Activated CD8-positive, alpha-beta memory T cell treated with anti-CD3 and anti-CD28 coated beads, Interleukin-2, amount 50 U/mL, for 24 hours (primary cell): ENCODE data around the gene CDH4.

Experiments
- DNase-seq: peaks from one replicate; pipeline ENCODE4 v3.0.0-alpha.2; 2020; ENCODE audit errors: extremely low read depth

Gene CDH4

DNA sequence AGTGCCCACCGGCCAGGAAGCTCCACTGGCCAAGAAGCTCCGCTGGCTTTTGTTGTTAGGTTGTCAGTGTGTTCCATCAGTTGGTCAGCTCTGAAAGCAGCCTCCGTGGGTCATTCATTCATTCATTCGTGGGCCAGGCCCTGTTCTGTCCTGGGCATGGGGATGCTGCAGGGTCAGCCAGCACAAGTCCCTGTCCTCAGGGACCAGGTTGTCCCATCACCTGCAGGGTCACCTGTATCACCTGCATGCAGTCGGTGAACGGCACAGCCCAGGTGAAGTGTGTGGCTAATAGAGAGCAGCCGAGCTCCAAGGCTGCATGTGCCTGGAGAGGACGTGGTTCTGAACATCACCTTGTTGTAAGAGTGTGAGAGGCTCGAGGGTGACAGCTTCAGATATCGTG lies 403.5 kb downstream of the CDH4 start:
- no peak for DNase-seq

DNA sequence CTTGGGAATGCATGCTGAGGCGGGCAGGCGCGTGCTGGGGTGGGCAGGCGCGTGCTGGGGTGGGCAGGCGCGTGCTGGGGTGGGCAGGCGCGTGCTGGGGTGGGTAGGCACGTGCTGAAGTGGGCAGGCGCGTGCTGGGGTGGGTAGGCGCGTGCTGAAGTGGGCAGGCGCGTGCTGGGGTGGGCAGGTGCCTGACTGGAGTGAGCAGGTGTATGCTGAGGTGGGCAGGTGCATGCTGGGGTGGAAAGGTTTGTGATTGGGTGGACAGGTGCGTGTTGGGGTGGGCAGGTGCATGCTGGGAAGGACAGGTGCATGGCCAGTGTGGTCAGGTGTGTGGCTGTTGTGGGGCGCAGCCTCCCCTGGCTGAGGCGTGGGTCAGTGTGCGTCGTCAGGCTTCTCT lies 404.1 kb downstream of the CDH4 start:
- DNase-seq = no peak

DNA sequence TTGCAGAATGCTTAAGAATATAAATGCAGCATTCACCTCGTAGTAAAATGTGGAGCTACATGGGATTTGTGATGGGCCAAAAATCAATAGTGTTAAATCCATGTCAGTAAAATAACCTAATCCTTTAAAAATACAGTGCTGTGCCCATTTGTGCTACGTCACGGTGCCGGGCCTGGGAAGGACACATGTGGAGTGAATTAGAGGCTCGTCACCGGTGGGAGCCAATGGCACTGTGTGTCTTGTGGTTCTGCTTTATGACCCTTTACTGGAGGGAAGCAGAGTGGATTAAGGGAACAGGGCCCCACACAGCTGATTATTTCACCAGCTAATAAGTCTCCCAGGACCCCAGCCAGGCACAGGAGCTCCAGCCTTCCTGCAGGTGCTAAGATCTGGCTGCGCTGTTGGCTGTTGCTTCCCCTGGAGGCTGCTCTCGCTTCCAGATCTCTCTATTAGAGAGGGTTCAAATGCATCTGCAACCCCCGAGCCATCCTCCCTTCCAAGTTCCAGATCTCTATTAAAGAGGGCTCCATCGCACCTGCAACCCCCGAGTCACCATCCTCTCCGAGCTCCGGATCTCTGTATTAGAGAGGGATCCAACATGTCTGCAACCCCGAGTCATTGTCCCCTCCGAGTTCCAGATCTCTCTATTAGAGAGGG lies 405.8 kb downstream of the CDH4 start:
- DNase-seq = no peak

DNA sequence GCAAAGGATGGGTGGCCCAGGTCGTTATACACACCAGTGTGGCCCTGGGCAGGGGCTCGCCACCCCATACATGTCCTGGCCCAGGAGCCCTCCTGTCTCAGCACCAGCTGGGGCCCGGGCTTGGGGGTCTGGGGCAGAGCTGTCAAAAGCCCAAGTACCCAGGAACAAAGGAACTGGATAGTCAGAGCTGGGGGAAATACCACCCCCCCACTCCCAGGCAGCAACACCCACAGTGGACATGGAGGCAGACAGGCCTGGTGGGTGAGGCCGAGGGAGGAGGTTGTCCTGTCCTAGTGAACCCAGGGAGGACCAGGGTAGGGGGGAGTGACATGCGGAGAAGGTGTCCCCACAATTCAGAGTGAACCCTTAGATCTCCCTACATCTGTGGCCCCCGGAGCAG lies 406.5 kb downstream of the CDH4 start:
- no peak for DNase-seq

DNA sequence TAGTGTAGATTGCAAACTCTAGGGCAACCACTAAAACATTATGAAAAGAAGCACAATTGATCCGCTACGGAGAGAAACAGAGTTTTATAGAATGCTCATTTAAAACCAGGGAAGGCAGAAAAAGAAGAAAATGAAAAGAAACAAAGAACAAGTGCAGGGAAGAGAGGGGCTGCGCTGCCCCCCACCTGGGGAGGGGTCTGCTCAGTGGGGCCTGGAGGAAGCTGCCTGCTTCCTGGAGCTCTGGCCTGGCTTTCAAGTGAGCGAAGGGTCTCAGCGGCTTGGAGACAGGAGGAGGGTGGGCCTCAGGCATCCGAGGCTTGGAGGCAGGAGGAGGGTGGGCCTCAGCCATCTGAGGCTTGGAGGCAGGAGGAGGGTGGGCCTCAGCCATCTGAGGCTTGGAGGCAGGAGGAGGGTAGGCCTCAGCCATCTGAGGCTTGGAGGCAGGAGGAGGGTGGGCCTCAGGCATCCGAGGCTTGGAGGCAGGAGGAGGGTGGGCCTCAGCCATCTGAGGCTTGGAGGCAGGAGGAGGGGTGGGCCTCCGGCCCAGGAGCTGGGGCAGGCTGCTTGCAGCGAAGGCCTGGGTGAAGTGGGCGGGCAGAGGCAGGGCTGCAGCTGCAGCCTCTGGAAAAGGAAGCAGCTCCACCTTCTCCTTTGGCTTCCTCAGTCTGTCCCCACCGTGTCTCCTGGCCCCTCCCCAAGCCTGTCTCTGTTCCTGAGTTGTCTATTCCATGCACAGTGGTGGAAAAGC lies 407.4 kb downstream of the CDH4 start:
- DNase-seq = no peak

DNA sequence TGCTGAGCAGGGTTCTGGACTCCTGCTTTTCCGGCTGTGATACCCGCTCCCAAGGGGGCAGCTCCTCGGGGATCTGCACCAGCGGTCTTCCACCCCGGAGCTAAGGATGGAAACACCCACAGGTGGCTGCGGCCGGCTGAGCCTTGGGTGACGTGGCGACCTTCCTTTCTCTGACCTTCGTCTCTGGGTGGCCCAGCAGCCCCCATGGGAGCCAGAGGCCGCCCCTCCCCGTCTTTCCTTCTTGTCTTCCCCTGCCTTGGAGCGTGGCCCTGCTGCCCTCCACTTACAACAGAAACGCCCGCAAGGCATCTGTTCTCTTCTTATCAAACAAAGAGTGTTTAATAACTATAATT lies 407.9 kb downstream of the CDH4 start:
- no peak for DNase-seq

DNA sequence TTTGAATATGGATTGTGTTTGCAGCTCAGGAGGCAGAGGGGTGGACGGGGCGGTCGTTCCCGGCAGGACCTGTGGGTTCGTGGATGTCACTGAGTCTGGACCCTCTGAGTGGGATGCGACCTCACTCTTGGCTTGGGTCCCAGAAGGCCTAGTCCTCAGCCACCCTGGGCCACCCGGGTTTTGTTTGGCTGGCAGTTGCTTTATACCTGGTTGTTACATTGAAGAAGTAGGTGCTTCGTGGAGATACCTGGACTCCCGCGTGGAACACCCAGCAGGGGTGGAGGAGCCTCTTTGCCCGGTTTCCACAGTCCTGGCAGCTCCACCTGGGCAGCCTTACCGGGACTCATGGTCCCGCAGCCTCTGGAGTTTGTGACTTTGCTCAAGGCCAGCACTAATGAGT lies 408.5 kb downstream of the CDH4 start:
- no peak for DNase-seq

DNA sequence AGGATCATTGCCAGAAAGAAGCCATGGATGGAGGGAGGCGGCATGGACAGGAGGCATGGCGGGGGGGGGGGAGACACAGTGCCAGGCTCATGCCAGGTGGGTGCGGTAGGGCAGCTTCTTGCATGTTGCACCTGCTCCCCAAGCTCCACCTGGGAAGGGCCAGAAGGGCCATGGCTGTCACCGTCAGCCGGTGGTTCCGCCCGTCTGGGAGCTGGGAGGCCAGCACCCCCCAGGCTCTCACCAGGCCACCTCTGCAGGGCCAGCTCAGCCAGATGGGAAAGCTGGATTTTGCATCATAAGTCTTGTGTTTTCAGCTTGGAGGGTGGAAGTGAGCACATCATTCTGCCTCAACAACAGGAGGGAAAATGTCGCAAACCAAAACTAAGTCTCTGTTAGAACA lies 409.0 kb downstream of the CDH4 start:
- no peak for DNase-seq

DNA sequence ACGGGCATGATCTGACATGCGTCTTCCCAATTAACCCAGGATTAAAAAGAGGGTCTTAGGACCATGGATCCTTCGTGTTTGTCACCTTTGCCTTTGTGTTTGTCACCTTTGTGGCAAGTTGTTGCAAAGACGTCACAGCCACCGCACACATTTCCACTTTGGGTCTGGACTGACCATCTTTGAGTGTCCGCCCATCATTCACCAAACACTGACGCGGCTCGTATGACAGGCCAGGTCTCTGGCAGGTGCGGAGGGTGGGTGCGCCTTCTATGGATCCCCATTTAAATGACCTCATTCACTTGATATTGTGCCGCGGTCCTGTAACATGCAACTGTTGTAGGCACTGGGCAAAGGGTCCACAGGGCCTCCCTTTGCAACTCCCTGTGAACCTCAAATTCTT lies 409.5 kb downstream of the CDH4 start:
- no peak for DNase-seq

DNA sequence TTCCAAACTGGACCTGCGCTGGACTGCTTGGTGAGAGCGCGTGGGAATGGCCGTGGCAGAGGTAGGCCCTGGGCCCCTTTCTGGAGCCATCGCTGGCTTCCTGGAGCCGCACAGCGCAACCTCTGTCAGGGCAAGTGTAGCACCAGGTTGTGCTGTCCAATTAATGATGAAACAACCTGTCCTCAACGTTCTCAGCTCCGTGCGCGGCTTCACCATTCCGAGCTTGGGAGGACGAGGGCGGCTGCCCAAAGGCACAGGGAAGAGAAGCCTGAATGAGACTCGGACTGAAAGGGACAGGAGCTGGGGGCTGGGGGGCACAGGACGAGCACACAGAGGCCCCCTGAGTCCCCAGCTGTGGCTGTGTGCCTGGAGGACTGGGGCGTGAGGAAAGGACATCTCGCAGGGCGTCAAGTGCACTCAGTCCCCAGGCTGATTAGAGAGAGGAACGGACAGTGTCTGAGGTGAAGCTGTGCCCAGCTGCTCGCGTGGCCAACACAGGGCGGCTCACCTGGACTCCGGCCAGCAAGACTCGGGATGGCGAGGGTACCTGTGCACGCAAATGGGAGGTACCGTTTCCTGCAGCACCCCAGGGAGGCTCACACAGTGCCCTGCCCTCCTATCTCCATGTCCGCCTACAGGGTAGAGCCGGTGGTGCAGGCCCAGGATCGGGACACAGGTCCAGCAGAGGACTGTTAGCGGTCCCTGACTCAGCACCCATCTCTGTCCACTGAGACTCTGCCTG lies 410.3 kb downstream of the CDH4 start:
- DNase-seq = no peak

DNA sequence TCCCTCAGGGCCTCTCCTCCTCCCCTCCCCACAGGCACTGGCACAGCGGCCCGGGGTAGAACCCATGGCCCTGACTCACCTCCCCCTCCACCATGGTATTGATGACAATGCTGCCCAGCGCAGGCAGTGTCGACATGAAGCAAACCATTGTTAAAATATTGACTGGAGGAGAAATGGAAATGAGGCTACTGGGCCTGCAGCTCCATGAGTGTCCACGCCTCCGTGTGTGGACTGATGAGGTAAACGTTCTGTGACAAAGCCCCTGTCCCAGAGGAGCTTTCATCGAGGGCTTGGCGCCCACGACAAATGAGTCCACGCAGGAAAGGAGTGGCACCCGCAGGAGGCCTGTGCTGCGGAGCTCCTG lies 410.9 kb downstream of the CDH4 start:
- DNase-seq = no peak

DNA sequence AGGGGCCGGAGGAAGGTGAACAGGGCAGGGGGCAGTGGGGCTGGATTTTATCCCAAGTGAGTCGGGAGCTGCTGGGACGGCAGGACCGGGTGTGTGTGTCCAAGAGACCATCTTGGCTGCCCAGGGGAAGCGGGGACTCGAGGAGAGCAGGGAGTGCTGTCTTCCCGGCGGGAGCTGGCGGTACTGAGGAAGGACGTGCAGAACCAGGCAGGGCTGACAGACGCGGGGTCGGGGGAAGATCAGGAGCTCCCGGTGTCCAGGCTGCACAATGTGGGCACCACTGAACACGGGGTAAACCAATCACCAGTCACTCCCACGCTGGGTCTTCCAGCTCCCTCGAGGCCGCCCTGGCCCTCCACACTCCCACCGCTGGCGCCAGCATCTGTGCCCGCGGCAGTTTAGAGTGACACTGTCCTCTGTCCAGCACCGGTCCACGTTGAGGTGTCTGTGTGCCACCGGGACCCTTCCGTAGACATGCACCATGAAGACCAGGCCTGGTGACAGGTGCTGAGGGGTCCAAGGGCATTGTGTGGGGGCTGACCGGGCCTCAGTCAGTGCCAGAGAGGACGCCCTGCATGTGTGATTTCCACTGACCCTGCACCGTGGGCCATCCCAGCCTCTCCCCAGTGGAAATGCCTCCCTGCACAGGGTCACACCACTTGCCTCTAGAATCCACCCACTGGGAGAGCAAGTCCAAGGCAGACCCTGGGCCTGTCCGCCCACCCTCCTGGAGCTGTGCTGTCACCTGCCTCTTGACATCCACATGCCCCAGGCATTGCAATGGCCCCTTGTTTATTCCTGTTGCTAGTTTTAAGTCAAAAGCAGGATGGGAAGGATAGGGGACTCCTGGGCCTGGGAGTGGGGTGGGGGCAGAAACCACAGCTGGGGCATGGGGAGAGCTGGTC lies 411.7 kb downstream of the CDH4 start:
- DNase-seq = no peak

DNA sequence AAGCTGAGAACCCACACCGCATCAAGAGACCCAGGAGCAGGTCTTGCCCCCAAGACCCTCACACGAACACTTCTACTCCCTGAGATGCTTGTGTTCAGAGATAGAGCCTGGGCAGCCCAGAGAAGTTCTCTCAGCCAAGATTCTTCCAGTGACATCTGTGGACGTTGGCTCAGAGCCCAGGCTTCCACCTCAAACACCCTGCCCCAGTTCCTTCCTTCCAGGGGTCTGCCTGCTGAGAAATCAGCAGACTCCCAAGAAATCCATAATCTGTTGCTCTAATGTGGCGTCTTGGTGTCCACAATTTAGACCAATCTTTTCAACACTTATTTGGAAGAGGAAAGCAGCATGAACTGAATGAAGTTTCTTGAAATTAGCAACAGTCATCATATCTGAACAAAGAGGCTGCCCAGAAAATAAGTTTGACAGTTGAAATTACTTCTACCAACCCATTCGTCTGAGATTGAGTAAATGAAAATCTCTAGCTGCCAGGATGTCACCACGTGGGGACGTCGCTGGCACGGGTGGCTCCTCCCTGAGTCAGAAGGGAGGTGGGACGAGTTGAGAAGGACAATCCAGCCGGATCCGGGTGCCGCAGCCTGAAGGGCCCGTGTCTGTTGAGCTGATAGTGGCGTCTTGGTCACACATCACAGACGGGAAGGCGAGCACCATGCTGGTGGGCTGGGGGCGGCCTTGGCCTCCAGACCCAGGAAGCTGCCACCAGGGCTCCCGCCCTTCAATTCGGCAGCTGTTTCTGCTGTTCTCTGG lies 412.7 kb downstream of the CDH4 start:
- no peak for DNase-seq

DNA sequence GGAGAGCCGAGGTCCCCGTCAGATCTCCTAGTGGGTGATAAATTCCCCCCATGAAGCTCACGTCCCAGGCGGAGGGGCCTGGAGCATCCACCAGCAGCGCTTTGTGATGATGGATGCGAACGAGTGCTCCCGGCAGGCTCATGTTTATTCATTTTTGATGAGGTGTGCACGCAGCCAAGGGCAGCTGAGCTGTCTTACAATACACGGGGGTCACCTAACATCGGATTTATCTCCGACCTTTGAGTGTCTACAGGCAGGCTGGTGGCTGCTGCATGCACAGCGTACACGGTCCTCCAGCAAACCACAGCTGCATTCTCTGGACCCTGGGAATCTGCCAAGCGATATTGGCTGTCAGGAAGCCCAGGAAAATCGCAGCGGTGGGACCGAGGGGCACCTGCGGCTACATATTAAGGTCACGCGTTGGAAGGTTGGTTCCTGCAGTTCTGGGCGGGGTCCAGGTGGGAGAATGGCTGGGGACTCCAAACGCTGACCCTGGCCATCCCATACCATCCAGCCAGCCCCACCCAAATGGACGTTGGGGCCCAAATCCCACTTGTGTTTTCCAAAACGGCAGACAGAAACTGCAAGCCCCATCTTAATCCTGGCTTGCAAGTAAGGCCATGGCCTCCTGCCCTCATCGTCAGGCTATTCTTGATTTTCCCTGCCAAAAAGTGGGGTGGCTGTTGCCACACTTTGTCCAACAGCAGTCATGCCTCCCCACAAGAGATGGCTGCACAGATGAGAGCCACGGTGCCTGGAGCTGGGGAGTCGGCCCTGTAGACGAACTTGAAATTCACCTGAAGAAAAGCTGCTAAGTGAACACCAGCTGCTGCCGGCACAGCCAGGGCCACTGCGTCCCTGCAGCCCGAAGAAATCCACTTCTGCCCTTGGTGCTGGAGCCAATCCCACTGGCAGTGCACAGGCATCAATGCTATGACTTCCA lies 413.7 kb downstream of the CDH4 start:
- DNase-seq = no peak

DNA sequence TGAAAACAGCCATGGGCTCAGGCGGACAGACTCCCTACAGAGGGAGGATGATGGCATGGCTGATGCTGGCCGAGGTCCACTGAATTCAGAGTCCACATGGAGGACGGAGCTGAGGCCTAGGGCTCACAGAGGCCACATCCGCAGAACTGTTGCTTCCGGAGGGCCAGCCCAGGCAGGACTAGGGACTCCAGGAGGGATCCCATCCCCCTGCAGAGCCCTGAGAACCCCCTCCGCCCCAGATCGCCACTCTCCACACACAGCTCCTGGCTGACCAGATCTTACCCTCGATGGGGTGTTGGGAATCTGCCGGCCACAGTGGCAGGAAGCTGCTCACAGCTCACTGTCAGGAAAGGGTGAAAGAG lies 414.4 kb downstream of the CDH4 start:
- no peak for DNase-seq

DNA sequence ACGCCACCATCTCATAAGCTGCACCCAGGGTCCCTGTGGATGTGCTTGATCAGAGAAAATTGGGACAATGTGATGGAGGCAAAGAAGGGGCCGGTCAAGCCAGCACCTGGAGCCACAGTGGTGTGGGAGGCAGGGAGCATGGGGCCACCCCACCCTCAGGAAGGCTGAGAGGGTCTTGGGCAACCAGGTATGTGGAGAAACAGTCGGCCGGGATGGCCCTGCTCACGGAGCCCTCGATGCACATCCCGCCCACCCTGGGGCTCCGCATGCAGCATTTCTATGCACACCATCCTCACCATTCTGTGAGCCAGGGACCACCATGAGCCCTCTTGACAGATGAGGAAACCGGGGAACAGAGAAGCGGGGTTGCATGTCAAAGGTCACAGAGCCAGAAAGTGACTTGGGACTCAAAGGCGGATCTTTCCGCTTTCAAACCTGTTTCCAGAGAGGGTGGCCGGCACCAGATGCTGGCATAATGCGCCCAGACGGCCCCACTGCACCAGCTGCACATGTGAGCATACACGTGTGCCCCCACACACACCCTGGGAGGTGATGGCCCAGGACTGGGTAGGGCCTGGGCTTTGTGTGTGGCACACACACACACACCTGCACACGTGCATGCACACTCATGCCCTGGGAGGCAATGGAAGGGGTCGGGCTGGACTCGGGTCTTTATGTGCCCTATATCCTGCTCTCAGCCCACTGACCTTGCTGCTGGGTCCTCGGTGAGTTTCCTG lies 415.2 kb downstream of the CDH4 start:
- no peak for DNase-seq

DNA sequence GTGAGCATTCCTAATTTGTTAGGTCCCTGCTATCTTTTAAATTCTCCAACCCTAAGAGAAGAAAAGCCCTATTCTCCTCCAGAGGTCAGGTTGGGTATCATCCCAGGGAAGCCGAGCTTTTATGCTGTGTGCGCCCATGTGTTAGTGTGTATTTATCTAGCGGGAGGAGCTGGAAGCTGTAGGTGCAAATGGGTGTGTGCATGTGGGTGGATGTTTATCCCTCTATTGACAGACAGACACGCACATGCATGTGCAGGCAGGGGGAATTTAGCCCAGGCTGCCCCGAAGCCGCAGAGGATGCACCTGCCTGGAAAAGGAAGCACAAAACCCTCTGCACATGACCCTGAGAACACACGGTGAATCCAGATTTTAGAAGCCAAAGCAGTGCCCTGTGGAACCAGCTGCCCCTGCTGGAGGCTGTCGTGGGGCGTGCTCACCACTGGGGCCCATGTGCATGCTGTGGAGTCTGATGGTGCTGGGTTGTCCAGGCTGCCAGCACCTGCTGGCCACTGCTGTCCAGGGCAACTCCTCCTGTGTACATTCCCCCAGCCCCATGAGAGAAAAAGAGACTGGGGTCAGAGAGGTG lies 416.1 kb downstream of the CDH4 start:
- no peak for DNase-seq

DNA sequence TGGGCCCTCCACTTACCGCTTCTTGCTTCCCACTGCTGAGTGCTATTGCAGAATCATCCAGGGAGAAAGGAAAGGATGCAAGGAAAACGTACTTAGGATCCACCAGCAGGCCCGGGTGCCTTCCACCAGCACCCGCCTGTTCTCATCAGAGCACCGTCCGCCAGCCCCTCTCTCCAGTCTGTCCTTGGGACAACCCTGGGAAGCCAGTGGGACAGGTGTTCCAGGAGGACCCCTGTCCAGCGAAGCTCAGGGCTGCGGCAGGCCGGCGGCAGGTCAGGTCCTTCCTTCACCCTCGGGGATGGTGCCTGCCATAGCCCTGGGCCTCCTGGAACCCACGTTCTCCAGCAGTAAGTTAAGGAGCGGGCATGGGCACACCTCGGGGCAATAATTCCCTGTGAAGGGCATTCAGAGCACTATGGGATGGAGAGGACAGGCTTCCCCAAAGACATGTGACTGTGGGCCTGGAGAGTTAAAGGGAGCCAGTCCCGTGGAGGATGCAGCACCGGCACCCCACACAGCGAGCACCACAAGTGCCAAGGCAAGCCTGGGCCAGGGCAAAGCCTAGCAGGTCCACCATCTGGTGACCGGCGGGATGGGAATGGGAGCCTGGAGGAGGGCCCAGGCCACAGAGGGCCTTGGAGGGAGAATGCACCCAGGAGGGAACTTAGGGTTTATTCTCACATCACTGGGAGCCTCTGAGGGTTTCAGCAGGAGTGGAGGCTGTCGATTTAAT lies 416.9 kb downstream of the CDH4 start:
- DNase-seq = no peak

DNA sequence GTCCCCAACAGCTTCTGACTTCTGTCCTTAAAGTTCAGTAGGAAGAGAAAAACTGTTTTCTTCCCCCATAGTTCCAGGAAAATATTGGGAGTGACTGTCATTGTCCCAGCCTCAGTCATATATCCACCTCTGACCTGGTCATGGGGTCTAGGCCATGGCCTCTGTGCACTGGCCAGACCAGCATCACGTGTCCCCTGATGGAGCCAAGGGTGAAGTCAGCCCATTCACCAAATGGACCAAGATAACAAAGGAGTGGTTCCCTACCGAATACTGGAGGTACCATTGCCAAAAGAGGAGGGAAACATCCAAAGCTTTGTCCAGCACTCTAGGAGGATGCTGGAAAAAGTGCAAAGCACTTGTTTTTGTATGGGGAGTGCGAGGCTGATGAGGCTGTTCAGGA lies 418.2 kb downstream of the CDH4 start:
- no peak for DNase-seq
